GM19238 (cell line): ENCODE results near the gene CECR2.

Source experiments
- DNase-seq: peaks from one replicate; pipeline ENCODE4 v3.0.0; 2011; ENCODE audit warnings: low spot score; ENCODE audit not compliant: insufficient read length

The CECR2 gene

GRCh38 chr22:17369439-17370025, at the start of gene CECR2:
TSS of gene CECR2 (plus strand) at chr22:17369460. CDS start at chr22:17369784, 324 bp downstream.
- peak; percentile 13 for DNase-seq

GRCh38 chr22:17319546-17319945, 49.7 kb upstream of the CECR2 start:
- DNase-seq: no peak

GRCh38 chr22:17322511-17322910, 46.7 kb upstream of the CECR2 start:
- no peak for DNase-seq

GRCh38 chr22:17331690-17332089, 37.6 kb upstream of the CECR2 start:
- DNase-seq: no peak

GRCh38 chr22:17332109-17332800, 37.0 kb upstream of the CECR2 start:
- no peak for DNase-seq

- no peak for DNase-seq
Measured at GRCh38 chr22:17334059-17334458, 35.2 kb upstream of the CECR2 start.

DNA sequence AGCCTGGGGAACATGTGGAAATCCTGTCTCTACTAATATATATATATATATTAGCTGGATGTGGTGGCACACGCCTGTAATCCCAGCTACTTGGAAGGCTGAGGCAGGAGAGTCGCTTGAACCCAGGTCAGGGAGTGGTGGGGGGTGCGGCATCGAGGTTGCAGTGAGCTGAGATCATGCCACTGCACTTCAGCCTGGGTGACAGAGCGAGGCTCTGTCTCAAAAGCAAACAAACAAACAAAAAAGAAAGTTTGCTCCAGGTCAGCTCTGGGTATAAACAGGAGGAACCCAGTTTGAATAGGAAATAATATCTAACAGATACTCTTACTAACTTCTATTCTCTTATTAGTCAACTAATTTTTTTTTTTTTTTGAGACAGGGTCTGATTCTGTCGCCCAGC, 34.3 kb upstream of the CECR2 start:
- no peak for DNase-seq

GRCh38 chr22:17336061-17336460, 33.2 kb upstream of the CECR2 start:
- no peak for DNase-seq

- no peak for DNase-seq
Measured at GRCh38 chr22:17337639-17338038, 31.6 kb upstream of the CECR2 start.

DNA sequence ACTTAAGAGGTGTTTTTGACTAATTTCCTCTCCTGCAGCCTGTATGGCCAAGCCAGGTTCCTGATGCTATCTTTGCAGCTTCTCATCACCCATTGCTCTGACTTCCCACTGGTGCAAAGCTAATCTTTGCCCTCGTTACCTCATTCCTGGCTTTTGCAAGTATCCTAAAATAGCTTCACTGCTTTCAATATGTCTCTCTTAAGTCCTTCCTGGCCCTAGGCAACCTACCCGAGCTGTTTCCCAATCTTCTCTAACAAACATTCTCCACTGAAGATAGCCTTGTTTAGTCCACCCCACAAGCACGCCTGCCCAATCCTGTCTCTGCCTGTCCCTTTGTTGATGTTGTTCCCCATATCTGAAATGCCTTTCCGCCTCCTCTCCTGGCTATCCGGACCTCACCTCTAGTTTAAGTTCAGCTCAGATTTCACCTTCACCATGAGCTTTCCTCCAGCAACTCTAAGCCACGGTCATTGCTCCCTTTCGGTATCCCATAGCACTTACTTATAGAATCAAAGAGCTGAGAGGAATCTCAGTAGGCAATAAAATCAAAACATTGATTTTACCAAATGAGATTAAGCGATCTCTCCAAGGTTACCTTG, 30.1 kb upstream of the CECR2 start:
- DNase-seq: no peak

- DNase-seq: no peak
Measured at GRCh38 chr22:17342361-17342760, 26.9 kb upstream of the CECR2 start.

- no peak for DNase-seq
Measured at GRCh38 chr22:17343766-17344165, 25.5 kb upstream of the CECR2 start.

GRCh38 chr22:17346578-17346977, 22.7 kb upstream of the CECR2 start:
- DNase-seq: no peak

- DNase-seq: no peak
Measured at GRCh38 chr22:17347724-17348123, 21.5 kb upstream of the CECR2 start.

DNA sequence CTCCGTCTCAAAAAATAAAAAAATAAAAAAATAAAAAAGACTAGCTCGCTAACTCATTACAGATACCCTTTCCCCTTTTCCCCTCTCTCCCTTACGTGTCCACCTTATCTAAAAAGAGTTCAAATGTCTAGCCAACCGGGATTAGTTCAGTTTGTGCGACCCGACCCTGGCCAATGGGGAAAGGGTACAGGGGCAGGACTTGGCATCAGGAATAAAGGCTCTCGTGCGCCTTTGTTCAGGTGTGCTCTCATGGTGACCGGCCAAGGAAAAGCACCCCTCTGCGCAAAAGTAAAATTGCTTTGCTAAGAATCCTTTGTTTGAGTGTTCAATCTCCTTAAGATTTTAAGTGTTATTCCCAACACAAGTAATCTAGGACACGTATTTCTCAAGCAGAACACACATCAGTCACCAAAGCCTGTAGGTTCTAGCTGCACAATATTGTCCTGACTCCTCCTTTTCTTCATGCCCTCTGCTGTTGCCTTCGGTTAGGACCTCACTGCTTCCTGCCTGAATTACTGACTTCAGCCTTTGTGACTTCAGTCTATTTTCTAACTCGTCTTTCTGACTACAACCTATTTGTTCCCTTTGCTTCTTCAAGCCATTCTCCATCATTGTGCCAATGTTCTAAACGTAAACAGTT, 20.7 kb upstream of the CECR2 start:
- no peak for DNase-seq

DNA sequence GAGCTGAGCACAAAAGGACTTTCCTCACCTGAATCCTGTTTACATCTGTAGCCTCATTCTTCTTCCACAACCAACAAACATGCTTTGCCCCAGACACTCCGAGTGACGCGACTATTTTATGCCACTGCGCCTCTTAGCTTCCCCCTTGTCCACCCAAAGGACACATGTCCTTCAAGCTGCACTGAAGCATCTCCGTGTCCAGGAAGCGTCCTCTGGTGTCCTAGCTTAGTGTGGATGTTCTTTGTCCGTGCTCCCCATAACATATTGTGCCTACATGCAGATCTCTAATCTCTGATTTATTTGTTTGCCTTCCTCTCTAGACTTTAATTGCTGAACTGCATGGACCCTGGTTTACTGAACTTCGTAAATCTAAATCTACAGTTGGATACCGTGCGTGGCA, 20.1 kb upstream of the CECR2 start:
- no peak for DNase-seq

DNA sequence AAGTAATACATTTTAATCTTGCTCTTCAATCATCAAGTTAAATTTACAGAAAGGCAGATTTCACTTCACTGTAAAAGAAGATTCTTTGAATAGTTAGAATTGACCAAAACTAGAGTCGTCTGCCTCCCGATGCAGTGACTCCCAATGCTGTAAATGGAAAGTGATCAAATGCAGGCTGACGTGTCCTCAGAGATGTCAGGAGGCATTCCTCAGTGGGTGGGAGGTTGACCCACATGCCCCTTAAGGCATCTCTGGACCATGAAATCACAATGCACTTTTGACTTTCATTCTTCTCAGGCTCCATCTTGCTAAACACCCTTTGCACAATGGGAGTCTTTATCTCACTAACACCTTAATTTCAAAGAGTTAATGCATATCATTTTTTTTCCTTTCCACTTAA, 19.0 kb upstream of the CECR2 start:
- DNase-seq: no peak

- DNase-seq: no peak
Measured at GRCh38 chr22:17352798-17353197, 16.5 kb upstream of the CECR2 start.

DNA sequence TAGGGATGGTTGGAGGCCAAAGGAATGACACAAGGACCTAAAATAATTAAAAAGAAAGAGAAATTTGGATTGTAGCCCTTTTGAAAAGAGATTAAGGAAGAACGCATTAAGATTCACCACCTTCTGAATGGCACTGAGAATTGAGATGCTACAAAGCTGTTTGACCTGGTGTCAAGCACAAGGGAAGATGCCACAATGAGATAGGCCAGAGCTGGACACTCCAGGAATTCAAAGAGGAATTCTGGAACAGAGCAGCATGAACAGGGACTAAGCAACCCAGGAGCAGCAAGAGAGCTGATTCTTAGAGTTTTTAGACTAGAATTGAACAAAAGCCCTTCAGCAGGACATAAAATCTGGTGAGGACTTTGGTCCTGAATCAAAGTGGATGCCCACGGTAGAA, 11.6 kb upstream of the CECR2 start:
- no peak for DNase-seq

- DNase-seq: no peak
Measured at GRCh38 chr22:17358415-17358814, 10.8 kb upstream of the CECR2 start.

- DNase-seq: no peak
Measured at GRCh38 chr22:17359501-17359900, 9.8 kb upstream of the CECR2 start.

- DNase-seq: no peak
Measured at GRCh38 chr22:17366329-17366728, 2.9 kb upstream of the CECR2 start.
